ENCODE results near the gene GCNT2.
A peak's percentile ranks its signal among the peaks of the same experiment; 100 is the strongest.

GCNT2 gene

GRCh38 chr6:10535193-10535592 lies 14.0 kb downstream of the GCNT2 start:
- H3K4me3 ChIP-seq (ENCODE audit: low read depth, low read length), result peak overlapping the region; percentile 46; the same call in 1 of the 2 replicates
- no peak for DNase-seq (ENCODE audit: low read depth)
- no peak for TF ChIP-seq CTCF (IDR thresholded peaks at IDR 0.05; ENCODE audit: low read depth, low read length, missing control alignments)

GRCh38 chr6:10537726-10538125 lies 16.6 kb downstream of the GCNT2 start:
- H3K4me3 ChIP-seq (ENCODE audit: low read depth, low read length), result no peak overlapping the region
- no peak for TF ChIP-seq CTCF (IDR thresholded peaks at IDR 0.05; ENCODE audit: low read depth, low read length, missing control alignments)
- DNase-seq (ENCODE audit: low read depth), result no peak

GRCh38 chr6:10540073-10540746 lies 19.1 kb downstream of the GCNT2 start:
- DNase-seq (ENCODE audit: low read depth), result no peak
- H3K4me3 ChIP-seq (ENCODE audit: low read depth, low read length), result peak overlapping the region; percentile 11; the same call in 1 of the 2 replicates
- TF ChIP-seq CTCF (IDR thresholded peaks at IDR 0.05; ENCODE audit: low read depth, low read length, missing control alignments), result no peak

- no peak overlapping the region for H3K4me3 ChIP-seq (ENCODE audit: low read depth, low read length)
- no peak for TF ChIP-seq CTCF (IDR thresholded peaks at IDR 0.05; ENCODE audit: low read depth, low read length, missing control alignments)
- no peak for DNase-seq (ENCODE audit: low read depth)
Measured at GRCh38 chr6:10541591-10541990, 20.4 kb downstream of the GCNT2 start.

- no peak overlapping the region for H3K4me3 ChIP-seq (ENCODE audit: low read depth, low read length)
- TF ChIP-seq CTCF (IDR thresholded peaks at IDR 0.05; ENCODE audit: low read depth, low read length, missing control alignments), result no peak
- no peak for DNase-seq (ENCODE audit: low read depth)
Measured at GRCh38 chr6:10542213-10542612, 21.1 kb downstream of the GCNT2 start.

- no peak for DNase-seq (ENCODE audit: low read depth)
- H3K4me3 ChIP-seq (ENCODE audit: low read depth, low read length), result no peak overlapping the region
- no peak for TF ChIP-seq CTCF (IDR thresholded peaks at IDR 0.05; ENCODE audit: low read depth, low read length, missing control alignments)
Measured at GRCh38 chr6:10543488-10543887, 22.3 kb downstream of the GCNT2 start.

- no peak for TF ChIP-seq CTCF (IDR thresholded peaks at IDR 0.05; ENCODE audit: low read depth, low read length, missing control alignments)
- DNase-seq (ENCODE audit: low read depth), result no peak
- no peak overlapping the region for H3K4me3 ChIP-seq (ENCODE audit: low read depth, low read length)
Measured at GRCh38 chr6:10545482-10545881, 24.3 kb downstream of the GCNT2 start.

All from GM12864 (cell line).